A549 (cell line): ENCODE results near the gene CD70. TPM values are rescaled to one million over a fixed set of nuclear protein-coding genes. Genes with fewer than 3 reads are reported as not detected.

ENCODE experiments used
- ATAC-seq, 2 experiments: fragments of 200-7000 bp in 1 of 2; fragments of >200 bp in 1 of 2; cut with Nextera tagmentation in 1 of 2; cut with Tn5 transposase in 1 of 2; 3 replicates each; pipeline versions ENCODE4 v1.8.0 to v1.9.1; 2018 to 2020; ENCODE audit warnings: mild to moderate bottlenecking in 1 of 2, moderate library complexity in 1 of 2
- CTCF ChIA-PET: fragments of 300-600 bp; sonication (Branson Sonifier 250); formaldehyde crosslinking; extraction: SDS; loops from one replicate; lab custom pipeline; 2021; ENCODE audit warnings: antibody characterized with exemption, inconsistent platforms; lab: Yijun Ruan, JAX
- POLR2A ChIA-PET: fragments of 350-600 bp; formaldehyde crosslinking; extraction: SDS; loops from one replicate; lab custom pipeline; 2021; ENCODE audit warnings: antibody characterized with exemption, inconsistent platforms; lab: Yijun Ruan, JAX
- DNase-seq, 2 experiments: peaks; one replicate each; pipeline versions ENCODE4 v3.0.0 to v3.0.0-alpha.2; 2011 to 2016; ENCODE audit warnings: low read depth in 1 of 2, low spot score in 1 of 2
- FAIRE-seq: peaks from 2 replicates; lab custom pipeline; 2011; peaks lifted over from hg19 to GRCh38; lab: Jason Lieb, UNC
- H3K27ac ChIP-seq, 2 experiments: fragments of >200 bp; sonication (Bioruptor Twin); formaldehyde crosslinking; 3 replicates each; pipeline ENCODE4 v1.5.1; 2016 to 2017
- H3K4me1 ChIP-seq: fragments of >200 bp; sonication (Bioruptor Twin); formaldehyde crosslinking; 3 replicates; pipeline ENCODE4 v1.6.1; 2016
- H3K4me2 ChIP-seq: fragments of >200 bp; sonication (Bioruptor Twin); formaldehyde crosslinking; 3 replicates; pipeline ENCODE4 v1.6.1; 2016
- H3K4me3 ChIP-seq: fragments of >200 bp; sonication (Bioruptor Twin); formaldehyde crosslinking; 3 replicates; pipeline ENCODE4 v1.5.1; 2016
- H3K9me3 ChIP-seq: fragments of >200 bp; sonication (Bioruptor Twin); formaldehyde crosslinking; 3 replicates; pipeline ENCODE4 v1.6.1; 2016
- ATOH8 ChIP-seq: fragments of 250-450 bp; sonication (Bioruptor Pico); IDR thresholded peaks from 2 replicates; pipeline ENCODE4 v1.5.0; 2020; ENCODE audit warnings: low read depth, mild to moderate bottlenecking, moderate library complexity
- BHLHE40 ChIP-seq: IDR thresholded peaks from 2 replicates; pipeline ENCODE4 v1.6.1; 2012; ENCODE audit warnings: low read depth, low read length, inconsistent platforms
- CEBPB ChIP-seq, 2 experiments: fragments of >200 bp in 1 of 2; sonication (Bioruptor Twin) in 1 of 2; formaldehyde crosslinking in 1 of 2; IDR thresholded peaks; 2 replicates each; pipeline ENCODE4 v1.6.1; 2012 to 2016
- CHD4 ChIP-seq: fragments of 200-600 bp; sonication (generic); IDR thresholded peaks from 2 replicates; pipeline ENCODE4 v1.6.1; 2016; ENCODE audit warnings: antibody characterized with exemption, mild to moderate bottlenecking, borderline replicate concordance
- CTCF ChIP-seq: fragments of >200 bp; sonication (Bioruptor Twin); formaldehyde crosslinking; IDR thresholded peaks from 3 replicates; pipeline ENCODE4 v1.5.1; 2016
- EHMT2 ChIP-seq: fragments of 200-600 bp; sonication (generic); IDR thresholded peaks from 2 replicates; pipeline ENCODE4 v1.6.1; 2016; ENCODE audit warnings: antibody characterized with exemption, low read depth, mild to moderate bottlenecking, moderate library complexity
- EP300 ChIP-seq, 2 experiments: fragments of >200 bp; sonication (Bioruptor Twin); formaldehyde crosslinking; IDR thresholded peaks; 2 replicates in 1 of 2; 3 replicates in 1 of 2; pipeline ENCODE4 v1.6.1; 2016 to 2017
- ESRRA ChIP-seq: fragments of 150-350 bp; IDR thresholded peaks from 2 replicates; pipeline ENCODE4 v1.6.1; 2014; ENCODE audit warnings: mild to moderate bottlenecking, low read length, borderline replicate concordance
- HES2 ChIP-seq: fragments of >200 bp; sonication (Bioruptor Twin); formaldehyde crosslinking; IDR thresholded peaks from 2 replicates; pipeline ENCODE4 v1.6.1; 2016
- HOXB13 ChIP-seq: fragments of 250-450 bp; sonication (Bioruptor Pico); IDR thresholded peaks from 2 replicates; pipeline ENCODE4 v1.5.0; 2020; ENCODE audit warnings: low read depth, mild to moderate bottlenecking, moderate library complexity
- JUNB ChIP-seq: fragments of >200 bp; sonication (Bioruptor Twin); formaldehyde crosslinking; IDR thresholded peaks from 2 replicates; pipeline ENCODE4 v1.6.1; 2016
- KDM1A ChIP-seq: fragments of 200-600 bp; sonication (generic); IDR thresholded peaks from 2 replicates; pipeline ENCODE4 v1.6.1; 2016; ENCODE audit warnings: low read depth, mild to moderate bottlenecking
- KDM5A ChIP-seq: fragments of 200-600 bp; sonication (generic); IDR thresholded peaks from 2 replicates; pipeline ENCODE4 v1.6.1; 2016; ENCODE audit warnings: antibody characterized with exemption, mild to moderate bottlenecking
- MAFK ChIP-seq: fragments of 450-650 bp; IDR thresholded peaks from 2 replicates; pipeline ENCODE4 v1.6.1; 2014; ENCODE audit not compliant: partially characterized antibody
- NFE2L2 ChIP-seq: fragments of 150-350 bp; conservative IDR thresholded peaks from 2 replicates; pipeline ENCODE4 v1.6.1; 2014; ENCODE audit warnings: low read length
- NPAS2 ChIP-seq: fragments of 250-450 bp; sonication (Bioruptor Pico); IDR thresholded peaks from 2 replicates; pipeline ENCODE4 v1.8.0; 2022; ENCODE audit warnings: mild to moderate bottlenecking, moderate library complexity, borderline replicate concordance
- POLR2A ChIP-seq: IDR thresholded peaks from 2 replicates; pipeline ENCODE4 v1.6.1; 2012; ENCODE audit warnings: mild to moderate bottlenecking, low read length
- RAD21 ChIP-seq, 2 experiments: fragments of >200 bp in 1 of 2; sonication (Bioruptor Twin) in 1 of 2; formaldehyde crosslinking in 1 of 2; IDR thresholded peaks in 1 of 2; conservative IDR thresholded peaks in 1 of 2; 2 replicates in 1 of 2; 3 replicates in 1 of 2; pipeline ENCODE4 v1.6.1; 2012 to 2018; ENCODE audit warnings: inconsistent platforms in 1 of 2
- RFX5 ChIP-seq: fragments of 450-650 bp; IDR thresholded peaks from 2 replicates; pipeline ENCODE4 v1.7.1; 2014; ENCODE audit warnings: antibody characterized with exemption, mild to moderate bottlenecking, moderate library complexity
- RNF2 ChIP-seq: fragments of 200-600 bp; sonication (generic); IDR thresholded peaks from 2 replicates; pipeline ENCODE4 v1.6.1; 2016; ENCODE audit warnings: low read depth, mild to moderate bottlenecking, antibody characterized with exemption, moderate library complexity, borderline replicate concordance
- SREBF2 ChIP-seq: fragments of 450-650 bp; IDR thresholded peaks from 2 replicates; pipeline ENCODE4 v1.6.1; 2014; ENCODE audit warnings: mild to moderate bottlenecking, moderate library complexity
- TFCP2L1 ChIP-seq: fragments of 250-450 bp; sonication (Bioruptor Pico); IDR thresholded peaks from 2 replicates; pipeline ENCODE4 v1.5.0; 2021; ENCODE audit warnings: mild to moderate bottlenecking
- TP53 ChIP-seq: fragments of 250-450 bp; sonication (Bioruptor Pico); IDR thresholded peaks from 2 replicates; pipeline ENCODE4 v1.5.0; 2021; ENCODE audit warnings: mild to moderate bottlenecking, moderate library complexity
- USF2 ChIP-seq: fragments of 450-650 bp; IDR thresholded peaks from 2 replicates; pipeline ENCODE4 v1.6.1; 2014; ENCODE audit warnings: antibody characterized with exemption
- ZC3H11A ChIP-seq: fragments of 450-650 bp; IDR thresholded peaks from 2 replicates; pipeline ENCODE4 v1.6.1; 2014; ENCODE audit warnings: antibody characterized with exemption, mild to moderate bottlenecking
- ZSCAN20 ChIP-seq: fragments of 250-450 bp; sonication (Bioruptor Pico); IDR thresholded peaks from 2 replicates; pipeline ENCODE4 v1.8.0; 2022; ENCODE audit warnings: mild to moderate bottlenecking, moderate library complexity
- WGBS: methylation state at CpG from one replicate; pipeline ENCODE4 v1.1.6; 2017; ENCODE audit errors: missing lambda C conversion rate; 5-methylcytosine and 5-hydroxymethylcytosine counted together
- polyA plus RNA-seq, 4 experiments: library from polyadenylated mRNA; depleted of rRNA in 3 of 4; stranded (reverse); fragments of >200 nt; fragmentation: RNase III in 1 of 4; extraction: RNeasy Plus Mini Kit Qiagen cat#74134 plus additional on column Dnase treatment in 1 of 4; gene quantifications; 2 replicates in 3 of 4; 3 replicates in 1 of 4; pipeline ENCODE4 v1.2.3, GENCODE V29; 2011 to 2017
- TF ChIP-seq, protein P1 (sequence below): fragments of 150-350 bp; IDR thresholded peaks from 2 replicates; pipeline ENCODE4 v1.6.1; 2014; ENCODE audit warnings: low read depth, mild to moderate bottlenecking, low read length
- TF ChIP-seq, protein P2 (sequence below): IDR thresholded peaks from 2 replicates; pipeline ENCODE4 v1.6.1; 2012

CD70 gene
- polyA plus RNA-seq, 2 of the 4 experiments (the other 2 are of a cell fraction), result 7.7 to 35.7 TPM

GRCh38 chr19:6577476-6578125 is 13.3 kb downstream of the CD70 start:
- FAIRE-seq (no peak), DNase-seq (peak in 1 of 2 experiments; percentile 66), ATAC-seq (peak; percentile 43 to 62; a peak in 4 of 6 replicates)
- Histone ChIP-seq H3K4me2 (peak overlapping the region; percentile 59), H3K9me3 (no peaks in the 10 kb centered on the region), H3K4me1 (peaks cover 47% of the 10 kb centered on the region), H3K4me3 (no peak overlapping the region), H3K27ac (peak overlapping the region; percentile 84 to 87)
- WGBS, result 45% methylated on average over 5 of the region's 5 CpGs
- POLR2A ChIA-PET, result interaction anchor here (1.2 kb wide), 1 partner anchor 47 kb away, joined by 4 read pairs; the partner anchor contains the start of gene TNFSF9
- TF ChIP-seq HOXB13 (CRISPR knock-in tag) (no peak), TP53 (CRISPR knock-in tag) (peak; percentile 38; the same call in 1 of the 2 replicates)
- CTCF ChIA-PET, result no interaction called here

DNA sequence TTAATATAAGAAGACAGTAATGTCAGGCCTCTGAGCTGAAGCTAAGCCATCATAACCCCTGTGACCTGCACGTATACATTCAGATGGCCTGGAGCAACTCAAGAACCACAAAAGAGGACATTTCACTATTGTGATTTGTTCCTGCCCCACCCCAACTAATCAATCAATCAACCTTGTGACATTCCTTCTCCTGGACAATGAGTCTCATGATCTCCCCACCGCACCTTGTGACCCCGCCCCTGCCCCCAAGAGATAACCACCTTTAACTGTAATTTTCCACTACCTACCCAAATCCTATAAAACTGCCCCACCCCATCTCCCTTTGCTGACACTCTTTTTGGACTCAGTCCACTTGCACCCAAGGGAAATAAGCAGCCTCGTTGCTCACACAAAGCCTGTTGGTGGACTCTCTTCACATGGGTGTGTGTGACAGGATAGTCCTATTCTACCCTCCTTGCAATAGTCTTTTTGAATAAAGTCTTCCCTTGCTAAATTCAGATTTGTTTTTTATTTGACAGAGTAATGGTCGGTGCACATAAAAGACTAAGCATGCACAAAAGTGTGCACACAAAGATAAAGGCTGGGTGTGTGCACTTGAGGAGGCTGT is 14.0 kb downstream of the CD70 start:
- ChIA-PET CTCF (no interaction called here), POLR2A (interaction anchor here (1.2 kb wide), 1 partner anchor 46 kb away, joined by 4 read pairs; the partner anchor contains the start of gene TNFSF9)
- TF ChIP-seq JUNB (no peak), MAFK (no peak), HES2 (no peak), CEBPB (IDR thresholded peaks at IDR 0.05) (no peak), NPAS2 (CRISPR knock-in tag) (no peak), HOXB13 (CRISPR knock-in tag) (no peak), EP300 (IDR thresholded peaks at IDR 0.05) (no peak), ATOH8 (CRISPR knock-in tag) (no peak), POLR2A (no peak), BHLHE40 (no peak), EHMT2 (no peak), ESRRA (no peak), ZC3H11A (no peak), CHD4 (no peak), RNF2 (no peak), RAD21 (conservative IDR thresholded peaks at IDR 0.05 in 1 of 2, IDR thresholded peaks at IDR 0.05 in 1 of 2) (no peak), TFCP2L1 (CRISPR knock-in tag) (no peak), KDM1A (no peak)
- TF ChIP-seq, protein P1, sequence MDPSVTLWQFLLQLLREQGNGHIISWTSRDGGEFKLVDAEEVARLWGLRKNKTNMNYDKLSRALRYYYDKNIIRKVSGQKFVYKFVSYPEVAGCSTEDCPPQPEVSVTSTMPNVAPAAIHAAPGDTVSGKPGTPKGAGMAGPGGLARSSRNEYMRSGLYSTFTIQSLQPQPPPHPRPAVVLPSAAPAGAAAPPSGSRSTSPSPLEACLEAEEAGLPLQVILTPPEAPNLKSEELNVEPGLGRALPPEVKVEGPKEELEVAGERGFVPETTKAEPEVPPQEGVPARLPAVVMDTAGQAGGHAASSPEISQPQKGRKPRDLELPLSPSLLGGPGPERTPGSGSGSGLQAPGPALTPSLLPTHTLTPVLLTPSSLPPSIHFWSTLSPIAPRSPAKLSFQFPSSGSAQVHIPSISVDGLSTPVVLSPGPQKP, result no peak
- peaks cover 47% of the 10 kb centered on the region for H3K4me1 ChIP-seq
- no peak for FAIRE-seq
- 54% methylated on average over 5 of the region's 5 CpGs for WGBS
- H3K27ac ChIP-seq, result peak overlapping the region; percentile 84 to 87
- no peak overlapping the region for H3K4me3 ChIP-seq
- peak overlapping the region; percentile 59 for H3K4me2 ChIP-seq
- ATAC-seq, result no peak
- peak in 1 of 2 experiments; percentile 42 for DNase-seq
- no peaks in the 10 kb centered on the region for H3K9me3 ChIP-seq

DNA sequence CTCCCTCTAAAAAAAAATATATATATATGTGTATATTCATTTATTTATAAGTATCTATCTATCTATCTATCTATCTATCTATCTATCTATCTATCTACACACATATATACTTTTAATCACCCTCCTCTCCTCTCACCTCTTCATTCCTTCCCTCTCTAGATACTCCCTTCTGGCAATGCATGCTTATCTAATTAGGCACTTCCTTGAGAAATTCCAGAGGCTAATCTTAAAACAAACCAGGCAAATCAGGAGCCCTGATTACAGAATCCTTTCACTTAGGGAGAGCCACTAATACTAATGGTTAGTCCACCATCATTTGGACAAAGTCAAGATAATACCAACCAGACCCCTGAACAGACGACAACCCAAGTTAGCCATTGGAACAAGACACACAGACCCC is 17.6 kb downstream of the CD70 start:
- FAIRE-seq, result no peak
- CTCF ChIA-PET, result no interaction called here
- no peak overlapping the region for H3K4me2 ChIP-seq
- peaks cover 7% of the 10 kb centered on the region; the same call in 1 of the 3 replicates for H3K9me3 ChIP-seq
- POLR2A ChIA-PET, result interaction anchor here (1.3 kb wide), 1 partner anchor 43 kb away, joined by 4 read pairs; the partner anchor contains the start of gene TNFSF9
- H3K27ac ChIP-seq, result no peak overlapping the region
- DNase-seq, result no peak
- H3K4me3 ChIP-seq, result no peak overlapping the region
- peaks cover 26% of the 10 kb centered on the region for H3K4me1 ChIP-seq
- WGBS, result 88% methylated on average over 1 of the region's 1 CpG
- no peak for ATAC-seq
- TF ChIP-seq KDM5A (no peak), USF2 (no peak), RNF2 (no peak), CHD4 (no peak), NFE2L2 (no peak), CTCF (no peak), RFX5 (no peak), ZSCAN20 (no peak), HOXB13 (CRISPR knock-in tag) (no peak), SREBF2 (no peak)
- TF ChIP-seq, protein P2, sequence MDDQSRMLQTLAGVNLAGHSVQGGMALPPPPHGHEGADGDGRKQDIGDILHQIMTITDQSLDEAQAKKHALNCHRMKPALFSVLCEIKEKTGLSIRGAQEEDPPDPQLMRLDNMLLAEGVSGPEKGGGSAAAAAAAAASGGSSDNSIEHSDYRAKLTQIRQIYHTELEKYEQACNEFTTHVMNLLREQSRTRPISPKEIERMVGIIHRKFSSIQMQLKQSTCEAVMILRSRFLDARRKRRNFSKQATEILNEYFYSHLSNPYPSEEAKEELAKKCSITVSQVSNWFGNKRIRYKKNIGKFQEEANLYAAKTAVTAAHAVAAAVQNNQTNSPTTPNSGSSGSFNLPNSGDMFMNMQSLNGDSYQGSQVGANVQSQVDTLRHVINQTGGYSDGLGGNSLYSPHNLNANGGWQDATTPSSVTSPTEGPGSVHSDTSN, result no peak
